ENCODE data around the gene ARPC4.
A peak's percentile ranks its signal among the peaks of the same experiment; 100 is the strongest.

Gene ARPC4

DNA sequence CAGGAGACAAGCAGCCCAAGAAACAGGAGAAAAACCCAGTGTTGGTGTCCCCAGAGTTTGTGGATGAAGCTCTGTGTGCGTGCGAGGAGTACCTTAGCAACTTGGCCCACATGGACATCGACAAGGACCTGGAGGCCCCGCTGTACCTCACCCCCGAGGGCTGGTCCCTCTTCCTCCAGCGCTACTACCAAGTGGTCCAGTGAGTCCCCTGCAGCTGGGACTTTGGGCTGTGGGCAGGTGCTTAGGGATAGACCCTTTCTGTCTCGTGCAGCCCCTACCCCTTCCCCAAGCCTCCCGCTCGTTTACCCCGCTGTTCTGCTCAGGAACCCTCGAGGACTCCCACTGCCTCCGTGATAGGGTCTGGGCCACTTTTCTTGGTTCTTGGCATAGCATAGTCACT is 27.7 kb downstream of the ARPC4 start:
- no peak overlapping the region for H2AK5ac ChIP-seq (ENCODE audit: low read length)
- DNase-seq = no peak
- no peak overlapping the region for H3K4me2 ChIP-seq (ENCODE audit: low read length)
- no peak overlapping the region for H2BK120ac ChIP-seq (ENCODE audit: low read depth, low read length)
- H3K9ac ChIP-seq (ENCODE audit: low read length) = no peak overlapping the region
- no peaks in the 10 kb centered on the region for H3K36me3 ChIP-seq (ENCODE audit: control insufficient read depth, insufficient read depth, low read length)
- no peaks in the 10 kb centered on the region for H3K27me3 ChIP-seq (ENCODE audit: insufficient read depth, low read length, poor library complexity)
- no peaks in the 10 kb centered on the region for H3K79me1 ChIP-seq (ENCODE audit: low read length)
- no peaks in the 10 kb centered on the region for H3K79me2 ChIP-seq (ENCODE audit: control insufficient read depth, insufficient read depth, low read length)
- no peak overlapping the region for H2BK5ac ChIP-seq (ENCODE audit: low read length)
- H3K18ac ChIP-seq (ENCODE audit: low read length) = no peak overlapping the region
- H2BK15ac ChIP-seq (replicated peaks; ENCODE audit: low read depth) = no peak overlapping the region
- H3K4ac ChIP-seq (ENCODE audit: low read depth, low read length) = no peak overlapping the region
- H4K8ac ChIP-seq (ENCODE audit: low read depth, low read length) = no peak overlapping the region
- no peak overlapping the region for H3K56ac ChIP-seq (ENCODE audit: low read length)
- H3K23ac ChIP-seq (ENCODE audit: low read length) = no peak overlapping the region
- no CpG with 5 or more reads among the region's 12 CpGs for WGBS (ENCODE audit: extremely low coverage, insufficient coverage, low lambda C conversion rate)
- H3K27ac ChIP-seq (ENCODE audit: low read depth, low read length) = no peak overlapping the region
- no peaks in the 10 kb centered on the region for H3K4me1 ChIP-seq (ENCODE audit: control insufficient read depth, low read depth, low read length)
- H3K4me3 ChIP-seq (ENCODE audit: low read length) = no peak overlapping the region
- no peak overlapping the region for H4K5ac ChIP-seq (ENCODE audit: low read length)

DNA sequence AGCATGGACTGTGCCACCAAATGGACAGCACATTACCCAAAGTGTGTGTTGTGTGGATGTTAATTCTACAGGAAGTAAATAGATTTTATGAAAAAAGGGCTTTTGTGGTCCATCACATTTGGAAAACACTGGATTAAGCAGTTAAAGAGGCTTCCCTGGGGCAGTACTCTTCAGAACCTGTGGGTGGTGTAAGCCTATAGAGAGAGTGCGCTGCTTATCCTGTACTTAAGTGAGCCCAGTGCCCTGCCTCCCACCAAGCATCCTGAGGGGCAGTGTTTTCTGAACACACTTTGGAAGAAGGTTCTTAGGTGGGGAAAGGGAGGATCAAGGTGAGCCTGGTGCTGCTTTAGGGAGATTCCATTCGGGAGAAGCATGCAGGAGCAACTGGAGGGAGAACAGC is 28.1 kb downstream of the ARPC4 start:
- H3K36me3 ChIP-seq (ENCODE audit: control insufficient read depth, insufficient read depth, low read length) = no peaks in the 10 kb centered on the region
- no peak overlapping the region for H3K4me2 ChIP-seq (ENCODE audit: low read length)
- no peak overlapping the region for H3K23ac ChIP-seq (ENCODE audit: low read length)
- no peaks in the 10 kb centered on the region for H3K79me2 ChIP-seq (ENCODE audit: control insufficient read depth, insufficient read depth, low read length)
- no peak overlapping the region for H2BK15ac ChIP-seq (replicated peaks; ENCODE audit: low read depth)
- no peak overlapping the region for H3K9ac ChIP-seq (ENCODE audit: low read length)
- no peak overlapping the region for H4K8ac ChIP-seq (ENCODE audit: low read depth, low read length)
- no peak overlapping the region for H3K56ac ChIP-seq (ENCODE audit: low read length)
- no peak overlapping the region for H2BK120ac ChIP-seq (ENCODE audit: low read depth, low read length)
- no peak overlapping the region for H4K5ac ChIP-seq (ENCODE audit: low read length)
- WGBS (ENCODE audit: extremely low coverage, insufficient coverage, low lambda C conversion rate) = no CpG with 5 or more reads among the region's 2 CpGs
- no peaks in the 10 kb centered on the region for H3K4me1 ChIP-seq (ENCODE audit: control insufficient read depth, low read depth, low read length)
- no peak overlapping the region for H3K27ac ChIP-seq (ENCODE audit: low read depth, low read length)
- H2AK5ac ChIP-seq (ENCODE audit: low read length) = no peak overlapping the region
- no peak overlapping the region for H3K4ac ChIP-seq (ENCODE audit: low read depth, low read length)
- no peak overlapping the region for H3K4me3 ChIP-seq (ENCODE audit: low read length)
- H3K27me3 ChIP-seq (ENCODE audit: insufficient read depth, low read length, poor library complexity) = no peaks in the 10 kb centered on the region
- no peaks in the 10 kb centered on the region for H3K79me1 ChIP-seq (ENCODE audit: low read length)
- no peak overlapping the region for H2BK5ac ChIP-seq (ENCODE audit: low read length)
- peak; percentile 76 for DNase-seq
- H3K18ac ChIP-seq (ENCODE audit: low read length) = no peak overlapping the region

DNA sequence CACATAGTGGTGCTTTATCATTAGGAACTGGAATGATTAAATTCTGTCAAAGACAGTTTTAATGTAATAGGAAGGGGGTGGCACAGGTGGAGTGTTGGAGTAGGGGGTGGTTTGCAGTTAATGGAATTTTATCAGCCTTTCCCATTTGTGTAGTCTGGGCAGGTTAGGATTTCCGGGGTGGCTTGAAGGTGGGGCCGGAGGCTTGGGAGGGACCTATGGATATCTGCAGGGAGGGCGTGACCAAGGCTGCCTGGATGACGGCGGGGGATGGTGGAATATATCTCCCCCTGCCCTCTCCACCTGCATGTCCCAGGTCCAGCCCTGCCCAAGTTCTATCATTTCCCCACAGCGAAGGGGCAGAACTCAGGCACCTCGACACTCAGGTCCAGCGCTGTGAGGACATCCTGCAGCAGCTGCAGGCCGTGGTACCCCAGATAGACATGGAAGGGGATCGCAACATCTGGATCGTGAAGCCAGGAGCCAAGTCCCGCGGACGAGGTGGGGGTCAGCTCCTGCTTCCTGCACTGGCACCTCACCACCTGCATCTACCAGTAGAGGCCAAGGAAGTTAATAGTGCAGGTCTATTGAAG is 32.7 kb downstream of the ARPC4 start:
- Histone ChIP-seq H3K36me3 (ENCODE audit: control insufficient read depth, insufficient read depth, low read length) (no peaks in the 10 kb centered on the region), H3K4me3 (ENCODE audit: low read length) (no peak overlapping the region)

DNA sequence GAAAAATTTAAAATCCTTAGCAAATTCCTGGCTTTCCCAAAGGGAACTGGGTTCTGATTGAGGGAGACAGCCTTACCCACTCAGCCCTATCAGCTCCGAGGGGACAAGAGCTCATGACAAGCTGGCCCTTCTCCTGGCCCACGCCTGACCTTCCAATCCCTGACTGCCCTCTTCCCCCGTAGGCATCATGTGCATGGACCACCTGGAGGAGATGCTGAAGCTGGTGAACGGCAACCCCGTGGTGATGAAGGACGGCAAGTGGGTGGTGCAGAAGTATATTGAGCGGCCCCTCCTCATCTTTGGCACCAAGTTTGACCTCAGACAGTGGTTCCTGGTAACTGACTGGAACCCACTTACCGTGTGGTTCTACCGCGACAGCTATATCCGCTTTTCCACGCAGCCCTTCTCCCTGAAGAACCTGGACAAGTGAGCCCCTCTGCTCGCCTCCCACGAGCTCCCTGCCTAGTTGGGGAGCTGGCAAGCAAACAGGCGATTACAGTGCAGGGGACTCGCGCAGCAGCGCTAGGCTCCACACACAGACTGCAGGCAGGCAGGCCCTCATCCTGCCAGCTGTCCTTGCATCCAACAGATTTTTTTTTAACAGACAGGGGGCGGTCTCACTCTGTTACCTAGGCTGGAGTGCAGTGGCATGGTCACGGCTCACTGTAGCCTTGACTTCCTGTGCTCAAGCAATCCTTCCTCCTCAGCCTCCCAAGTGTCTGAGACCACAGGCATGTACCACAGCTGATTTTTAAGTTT is 34.1 kb downstream of the ARPC4 start:
- Histone ChIP-seq H3K4me1 (ENCODE audit: control insufficient read depth, low read depth, low read length) (no peaks in the 10 kb centered on the region), H3K56ac (ENCODE audit: low read length) (peak overlapping the region; percentile 15), H2BK5ac (ENCODE audit: low read length) (no peak overlapping the region), H3K36me3 (ENCODE audit: control insufficient read depth, insufficient read depth, low read length) (no peaks in the 10 kb centered on the region), H2AK5ac (ENCODE audit: low read length) (no peak overlapping the region), H3K4ac (ENCODE audit: low read depth, low read length) (no peak overlapping the region), H2BK15ac (replicated peaks; ENCODE audit: low read depth) (no peak overlapping the region), H3K79me1 (ENCODE audit: low read length) (no peaks in the 10 kb centered on the region), H3K79me2 (ENCODE audit: control insufficient read depth, insufficient read depth, low read length) (no peaks in the 10 kb centered on the region), H3K4me3 (ENCODE audit: low read length) (no peak overlapping the region), H3K4me2 (ENCODE audit: low read length) (no peak overlapping the region), H2BK120ac (ENCODE audit: low read depth, low read length) (no peak overlapping the region), H3K18ac (ENCODE audit: low read length) (no peak overlapping the region), H4K8ac (ENCODE audit: low read depth, low read length) (no peak overlapping the region), H3K23ac (ENCODE audit: low read length) (no peak overlapping the region), H3K27ac (ENCODE audit: low read depth, low read length) (no peak overlapping the region), H4K5ac (ENCODE audit: low read length) (no peak overlapping the region), H3K9ac (ENCODE audit: low read length) (no peak overlapping the region), H3K27me3 (ENCODE audit: insufficient read depth, low read length, poor library complexity) (no peaks in the 10 kb centered on the region)
- no CpG with 5 or more reads among the region's 20 CpGs for WGBS (ENCODE audit: extremely low coverage, insufficient coverage, low lambda C conversion rate)
- peak; percentile 79 for DNase-seq

More for the DNA sequence above, 32.7 kb downstream of the ARPC4 start:
- Histone ChIP-seq H3K18ac (ENCODE audit: low read length) (no peak overlapping the region), H3K27ac (ENCODE audit: low read depth, low read length) (no peak overlapping the region), H3K27me3 (ENCODE audit: insufficient read depth, low read length, poor library complexity) (no peaks in the 10 kb centered on the region), H2AK5ac (ENCODE audit: low read length) (no peak overlapping the region), H3K79me2 (ENCODE audit: control insufficient read depth, insufficient read depth, low read length) (no peaks in the 10 kb centered on the region), H3K4me2 (ENCODE audit: low read length) (no peak overlapping the region), H4K8ac (ENCODE audit: low read depth, low read length) (no peak overlapping the region), H3K9ac (ENCODE audit: low read length) (no peak overlapping the region), H2BK120ac (ENCODE audit: low read depth, low read length) (no peak overlapping the region), H4K5ac (ENCODE audit: low read length) (no peak overlapping the region), H3K4me1 (ENCODE audit: control insufficient read depth, low read depth, low read length) (no peaks in the 10 kb centered on the region), H2BK5ac (ENCODE audit: low read length) (no peak overlapping the region), H2BK15ac (replicated peaks; ENCODE audit: low read depth) (no peak overlapping the region), H3K4ac (ENCODE audit: low read depth, low read length) (no peak overlapping the region), H3K23ac (ENCODE audit: low read length) (no peak overlapping the region), H3K79me1 (ENCODE audit: low read length) (no peaks in the 10 kb centered on the region), H3K56ac (ENCODE audit: low read length) (no peak overlapping the region)
- no peak for DNase-seq
- WGBS (ENCODE audit: extremely low coverage, insufficient coverage, low lambda C conversion rate) = no CpG with 5 or more reads among the region's 14 CpGs

DNA sequence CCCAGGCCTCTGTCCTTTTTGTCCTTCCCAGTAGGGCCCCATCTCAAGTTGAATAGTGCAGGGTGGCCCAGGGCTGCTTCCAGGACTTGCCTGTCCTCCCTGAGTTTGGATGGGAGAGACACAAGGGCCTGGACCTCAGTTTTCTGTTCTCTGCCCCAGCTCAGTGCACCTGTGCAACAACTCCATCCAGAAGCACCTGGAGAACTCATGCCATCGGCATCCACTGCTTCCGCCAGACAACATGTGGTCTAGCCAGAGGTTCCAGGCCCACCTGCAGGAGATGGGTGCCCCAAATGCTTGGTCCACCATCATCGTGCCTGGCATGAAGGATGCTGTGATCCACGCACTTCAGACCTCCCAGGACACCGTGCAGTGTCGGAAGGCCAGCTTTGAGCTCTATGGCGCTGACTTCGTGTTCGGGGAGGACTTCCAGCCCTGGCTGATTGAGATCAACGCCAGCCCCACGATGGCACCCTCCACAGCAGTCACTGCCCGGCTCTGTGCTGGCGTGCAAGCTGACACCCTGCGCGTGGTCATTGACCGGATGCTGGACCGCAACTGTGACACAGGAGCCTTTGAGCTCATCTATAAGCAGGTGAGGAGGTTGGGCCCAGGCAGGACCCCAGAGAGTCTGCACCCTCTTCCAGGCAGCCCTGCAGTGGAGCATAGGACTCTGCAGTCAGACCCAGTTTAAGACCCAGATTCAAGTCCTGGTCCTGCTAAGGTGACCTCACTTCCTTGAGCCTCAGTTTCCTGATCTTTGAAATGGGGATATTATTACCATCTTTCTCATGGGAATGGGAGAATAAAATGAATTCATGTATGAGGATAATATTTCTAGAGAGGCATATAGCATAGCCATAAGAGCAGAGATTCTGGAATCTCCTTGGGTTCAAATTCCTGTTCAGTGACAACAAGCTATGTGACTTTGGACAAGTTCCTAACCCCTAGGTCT is 36.2 kb downstream of the ARPC4 start:
- Histone ChIP-seq H3K36me3 (ENCODE audit: control insufficient read depth, insufficient read depth, low read length) (no peaks in the 10 kb centered on the region), H3K18ac (ENCODE audit: low read length) (no peak overlapping the region), H3K4ac (ENCODE audit: low read depth, low read length) (no peak overlapping the region), H3K4me2 (ENCODE audit: low read length) (no peak overlapping the region), H3K27me3 (ENCODE audit: insufficient read depth, low read length, poor library complexity) (no peaks in the 10 kb centered on the region), H3K79me1 (ENCODE audit: low read length) (no peaks in the 10 kb centered on the region), H3K27ac (ENCODE audit: low read depth, low read length) (no peak overlapping the region), H3K56ac (ENCODE audit: low read length) (no peak overlapping the region), H2BK120ac (ENCODE audit: low read depth, low read length) (no peak overlapping the region), H2BK15ac (replicated peaks; ENCODE audit: low read depth) (no peak overlapping the region), H2AK5ac (ENCODE audit: low read length) (no peak overlapping the region), H3K79me2 (ENCODE audit: control insufficient read depth, insufficient read depth, low read length) (no peaks in the 10 kb centered on the region), H3K4me3 (ENCODE audit: low read length) (no peak overlapping the region), H4K5ac (ENCODE audit: low read length) (no peak overlapping the region), H2BK5ac (ENCODE audit: low read length) (no peak overlapping the region), H3K9ac (ENCODE audit: low read length) (no peak overlapping the region), H3K4me1 (ENCODE audit: control insufficient read depth, low read depth, low read length) (no peaks in the 10 kb centered on the region), H4K8ac (ENCODE audit: low read depth, low read length) (no peak overlapping the region), H3K23ac (ENCODE audit: low read length) (no peak overlapping the region)
- no peak for DNase-seq
- WGBS (ENCODE audit: extremely low coverage, insufficient coverage, low lambda C conversion rate) = no CpG with 5 or more reads among the region's 17 CpGs
